Stimulated activated CD4-positive, alpha-beta T cell treated with anti-CD3 and anti-CD28 coated beads, TNF-alpha, amount 100 ng/mL, for 4 hours (primary cell): ENCODE results near the gene LRRC56.

Source experiments
- DNase-seq, 3 experiments: peaks; one replicate each; pipeline ENCODE4 v3.0.0-alpha.2; 2020; ENCODE audit warnings: low read depth in 3 of 3

LRRC56 gene, protein sequence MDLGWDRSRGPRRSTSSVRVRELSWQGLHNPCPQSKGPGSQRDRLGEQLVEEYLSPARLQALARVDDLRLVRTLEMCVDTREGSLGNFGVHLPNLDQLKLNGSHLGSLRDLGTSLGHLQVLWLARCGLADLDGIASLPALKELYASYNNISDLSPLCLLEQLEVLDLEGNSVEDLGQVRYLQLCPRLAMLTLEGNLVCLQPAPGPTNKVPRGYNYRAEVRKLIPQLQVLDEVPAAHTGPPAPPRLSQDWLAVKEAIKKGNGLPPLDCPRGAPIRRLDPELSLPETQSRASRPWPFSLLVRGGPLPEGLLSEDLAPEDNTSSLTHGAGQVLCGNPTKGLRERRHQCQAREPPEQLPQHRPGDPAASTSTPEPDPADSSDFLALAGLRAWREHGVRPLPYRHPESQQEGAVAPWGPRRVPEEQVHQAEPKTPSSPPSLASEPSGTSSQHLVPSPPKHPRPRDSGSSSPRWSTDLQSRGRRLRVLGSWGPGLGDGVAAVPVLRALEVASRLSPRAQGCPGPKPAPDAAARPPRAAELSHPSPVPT

GRCh38 chr11:536841-537621, at the start of gene LRRC56:
LRRC56 (plus strand) TSS chr11:537527; CDS start chr11:540685, 3,158 bp downstream.
- peak; percentile 86 to 91 (median 89) for DNase-seq

DNA sequence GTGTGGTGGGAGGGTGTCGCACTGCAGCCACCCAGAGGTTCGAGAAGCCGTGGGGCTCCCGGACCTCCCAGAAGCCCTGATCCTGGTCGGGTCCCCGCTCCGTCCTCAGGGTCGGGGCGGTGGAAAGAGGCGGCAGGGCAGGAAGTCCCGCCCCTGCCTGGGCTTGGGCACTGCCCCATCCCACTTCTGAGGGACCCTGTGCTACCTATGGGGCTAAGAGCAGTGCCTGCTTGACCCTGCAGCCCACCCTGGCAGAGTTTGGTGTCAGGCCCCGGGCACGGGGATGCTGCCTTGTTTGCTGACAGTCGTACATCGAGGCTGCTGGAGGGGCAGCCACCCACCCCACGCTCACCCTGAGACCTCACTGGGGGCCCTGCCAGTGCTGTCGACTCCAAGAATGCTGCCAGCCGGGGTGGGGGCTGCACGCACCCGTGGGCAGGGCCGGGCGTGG, 49.7 kb upstream of the LRRC56 start:
- no peak for DNase-seq

DNA sequence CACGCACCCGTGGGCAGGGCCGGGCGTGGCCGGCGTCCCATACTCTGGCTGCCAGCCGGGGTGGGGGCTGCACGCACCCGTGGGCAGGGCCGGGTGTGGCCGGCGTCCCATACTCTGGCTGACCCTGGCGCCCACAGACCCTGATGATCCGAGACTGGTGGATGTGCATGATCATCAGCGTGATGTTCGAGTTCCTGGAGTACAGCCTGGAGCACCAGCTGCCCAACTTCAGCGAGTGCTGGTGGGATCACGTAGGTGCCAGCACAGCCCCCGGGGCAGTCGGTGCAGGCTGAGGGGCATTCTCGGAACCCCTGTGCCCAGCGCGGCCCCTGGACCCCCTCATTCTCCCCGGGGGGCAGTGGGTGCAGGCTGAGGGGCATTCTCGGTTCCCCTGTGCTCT, 49.3 kb upstream of the LRRC56 start:
- DNase-seq, result no peak

DNA sequence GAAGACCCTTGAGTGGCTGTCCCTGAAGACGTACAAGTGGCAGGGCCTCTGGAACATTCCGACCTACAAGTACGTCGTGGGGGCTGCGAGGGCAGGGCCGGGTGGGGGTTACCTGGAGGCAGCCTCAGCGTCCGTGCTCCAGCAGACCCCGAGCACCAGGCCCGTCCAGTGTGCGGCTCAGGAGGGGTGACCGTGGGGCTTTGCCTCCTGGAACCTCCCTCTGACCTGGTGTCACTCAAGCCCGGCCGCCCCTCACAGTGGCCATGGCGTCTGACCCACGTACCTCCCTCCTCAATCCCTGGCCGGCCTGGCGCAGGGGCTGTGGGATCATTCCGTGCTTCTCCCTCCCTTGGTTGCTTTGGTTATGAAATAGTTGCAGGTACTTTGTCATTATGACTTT, 48.7 kb upstream of the LRRC56 start:
- DNase-seq, result no peak

GRCh38 chr11:488992-489391, 48.3 kb upstream of the LRRC56 start:
- DNase-seq, result no peak

DNA sequence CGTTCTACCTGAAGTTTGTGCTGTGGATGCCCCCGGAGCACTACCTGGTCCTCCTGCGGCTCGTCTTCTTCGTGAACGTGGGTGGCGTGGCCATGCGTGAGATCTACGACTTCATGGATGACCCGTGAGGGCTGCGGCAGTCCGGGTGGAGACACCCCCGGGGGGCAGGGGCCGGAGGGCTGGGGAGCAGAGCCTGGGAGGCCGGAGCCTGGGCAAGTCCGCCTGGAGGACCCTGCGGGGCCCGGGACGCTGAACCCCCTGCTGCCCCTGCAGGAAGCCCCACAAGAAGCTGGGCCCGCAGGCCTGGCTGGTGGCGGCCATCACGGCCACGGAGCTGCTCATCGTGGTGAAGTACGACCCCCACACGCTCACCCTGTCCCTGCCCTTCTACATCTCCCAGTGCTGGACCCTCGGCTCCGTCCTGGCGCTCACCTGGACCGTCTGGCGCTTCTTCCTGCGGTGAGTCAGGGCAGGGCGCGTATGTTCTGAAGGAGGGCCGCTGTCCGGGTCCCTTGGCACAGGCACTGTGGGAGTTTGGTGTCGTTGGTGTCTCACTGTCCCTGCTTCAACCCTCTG, 47.6 kb upstream of the LRRC56 start:
- no peak for DNase-seq

GRCh38 chr11:490186-490929, 47.0 kb upstream of the LRRC56 start:
- no peak for DNase-seq

- no peak for DNase-seq
These were observed 46.4 kb upstream of the LRRC56 start for GRCh38 chr11:490930-491260.

DNA sequence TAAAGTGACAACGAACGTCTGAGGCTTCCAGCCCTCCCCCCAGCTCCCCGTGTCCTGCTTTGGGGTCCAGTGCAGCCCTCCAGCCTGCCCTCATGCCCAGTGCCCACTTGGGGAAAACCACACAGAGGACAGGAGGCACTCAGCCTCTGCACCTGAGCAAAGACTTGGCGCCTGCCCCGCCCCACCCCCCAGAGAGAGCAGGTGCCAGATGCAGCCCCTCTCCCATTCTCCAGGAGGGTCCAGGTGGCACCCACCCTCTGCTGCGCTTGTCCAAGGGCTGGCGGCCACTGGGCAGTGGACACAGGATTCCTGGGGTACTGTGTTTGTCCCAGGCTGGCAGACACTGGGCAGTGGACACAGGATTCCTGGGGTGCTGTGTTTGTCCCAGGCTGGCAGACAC, 46.0 kb upstream of the LRRC56 start:
- DNase-seq, result no peak

DNA sequence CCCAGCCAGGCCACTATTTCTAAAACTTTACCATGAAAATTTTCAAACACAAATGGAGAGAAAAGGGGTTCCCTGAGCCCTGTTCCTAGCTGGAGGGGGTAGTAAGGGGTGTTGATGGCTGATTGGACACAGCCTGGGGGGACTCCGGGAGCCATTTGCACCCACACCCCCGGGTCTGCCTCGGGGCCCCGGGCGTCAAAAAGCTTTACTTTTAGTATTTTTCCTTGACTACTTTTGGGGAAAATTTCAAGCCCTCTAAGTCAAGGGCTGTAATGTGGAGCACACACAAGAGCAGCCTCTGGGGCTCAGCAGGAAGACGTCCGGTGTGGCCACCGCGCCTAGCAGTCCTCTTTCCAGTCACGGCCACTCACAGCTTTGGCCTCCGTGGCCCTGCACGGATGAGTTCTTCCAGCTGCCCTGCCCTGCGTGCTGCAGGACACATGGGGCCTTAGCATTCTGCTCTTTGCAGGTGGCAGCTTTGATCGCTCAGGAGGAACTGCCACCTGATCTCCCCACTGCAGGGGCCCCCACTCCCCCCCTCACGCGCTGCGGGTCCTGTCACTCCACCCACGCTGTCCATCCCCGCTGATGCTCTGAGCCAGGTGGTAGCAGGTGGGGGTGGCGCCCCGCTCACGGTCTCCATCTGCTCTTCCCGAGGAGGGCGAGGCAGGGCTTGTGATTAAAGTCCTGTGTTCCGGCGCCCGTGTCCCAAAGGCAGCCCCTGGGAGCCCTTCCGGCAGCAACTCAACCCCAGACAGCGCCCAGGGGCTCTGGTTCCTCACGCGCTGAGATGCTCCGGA, 44.7 kb upstream of the LRRC56 start:
- no peak for DNase-seq

GRCh38 chr11:494761-495536, 42.4 kb upstream of the LRRC56 start:
- DNase-seq, result no peak

DNA sequence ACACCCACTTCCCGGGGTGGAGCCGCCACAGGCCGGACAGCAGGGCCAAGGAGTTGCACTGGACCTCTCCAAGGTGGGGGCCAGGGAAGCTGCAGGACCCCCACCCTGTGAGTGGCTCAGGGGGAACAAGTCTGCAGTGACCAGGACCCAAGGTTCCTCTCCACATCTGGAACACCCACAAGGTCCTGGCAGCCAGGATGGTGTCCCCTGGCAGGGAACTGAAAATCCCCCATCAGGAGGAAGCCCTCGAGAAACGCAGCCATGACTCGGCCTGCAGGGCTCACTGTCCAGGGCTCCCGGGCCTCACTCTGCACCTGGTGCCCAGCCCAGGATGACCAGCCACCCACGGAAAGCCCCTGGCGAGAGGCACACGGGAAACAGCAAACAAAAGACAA, 41.8 kb upstream of the LRRC56 start:
- DNase-seq, result no peak

- no peak for DNase-seq
These were observed 40.3 kb upstream of the LRRC56 start for GRCh38 chr11:496834-497564.

DNA sequence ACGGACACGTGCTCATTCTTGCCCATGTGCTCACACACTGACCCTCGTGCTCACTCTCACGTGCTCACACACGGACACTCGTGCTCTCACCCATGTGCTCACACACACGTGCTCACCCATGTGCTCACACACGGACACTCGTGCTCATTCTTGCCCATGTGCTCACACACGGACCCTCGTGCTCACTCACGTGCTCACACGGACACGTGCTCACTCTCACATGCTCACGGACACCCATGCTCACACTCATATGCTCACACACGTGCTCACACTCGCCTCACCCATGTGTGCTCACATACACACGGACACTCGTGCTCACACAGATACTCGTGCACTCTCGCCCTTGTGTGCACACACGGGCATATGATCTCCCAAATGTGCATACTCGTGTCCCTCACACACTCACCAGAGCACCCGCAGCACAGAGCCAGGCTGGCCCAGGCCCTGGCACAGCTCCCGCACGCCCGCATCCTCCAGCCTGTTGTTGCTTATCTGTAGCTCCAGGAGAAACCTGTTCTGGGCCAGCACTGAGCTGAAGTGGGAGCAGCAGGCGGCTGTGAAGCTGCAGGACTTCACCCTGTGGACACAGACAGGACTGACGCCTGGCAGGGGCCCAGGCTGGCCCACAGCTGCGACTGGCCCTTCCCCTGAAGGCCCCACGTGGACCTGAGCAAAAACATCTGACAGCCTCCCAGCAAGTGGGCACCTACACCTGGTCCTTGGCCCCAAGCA, 39.6 kb upstream of the LRRC56 start:
- no peak for DNase-seq

DNA sequence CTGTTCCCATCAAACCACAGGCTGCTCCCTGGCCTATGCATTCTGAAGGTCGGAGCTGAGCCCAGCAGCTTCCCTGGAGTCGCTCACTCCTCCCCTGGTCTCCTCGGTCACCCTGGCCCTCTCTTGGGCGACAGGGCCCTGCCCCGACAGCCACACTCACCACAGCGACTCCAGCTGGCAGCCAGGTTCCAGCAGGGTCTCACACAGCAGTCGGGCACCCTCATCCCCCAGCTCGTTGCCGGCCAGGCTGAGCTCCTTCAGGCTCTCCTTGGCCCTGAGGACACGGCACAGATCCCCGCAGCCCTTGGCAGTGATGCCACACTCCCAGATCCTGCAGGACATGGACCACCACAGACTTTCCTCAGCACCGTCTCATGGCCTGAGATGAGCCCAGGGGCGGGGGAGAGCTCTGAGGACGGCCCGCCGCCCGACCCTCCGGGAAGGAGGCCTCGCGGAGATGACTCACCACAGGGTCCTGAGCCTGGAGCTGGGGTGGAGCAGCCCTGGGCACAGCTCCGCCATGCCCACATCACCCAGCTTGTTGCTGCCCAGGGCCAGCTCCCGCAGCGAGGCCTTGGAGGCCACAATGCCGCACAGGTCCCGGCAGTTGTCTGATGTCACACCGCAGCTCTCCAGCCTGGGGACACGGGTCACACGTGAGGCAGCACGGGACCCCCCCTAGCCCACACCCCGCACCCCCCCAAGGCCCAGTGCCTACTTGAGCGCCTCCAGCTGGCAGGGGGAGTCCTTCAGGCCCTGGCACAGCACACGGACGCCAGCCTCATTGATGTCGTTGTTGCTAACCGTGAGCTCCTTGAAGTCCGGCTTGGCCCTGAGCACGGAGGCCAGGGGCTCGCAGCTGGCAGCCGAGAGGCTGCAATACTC, 38.8 kb upstream of the LRRC56 start:
- no peak for DNase-seq

- DNase-seq, result no peak
These were observed 37.9 kb upstream of the LRRC56 start for GRCh38 chr11:499201-500076.
